SIG-M5 treated with dmso at 0.1 percent for 504 hours (cell line): Measurements from ENCODE around the gene NPLOC4.

Source experiments
- DNase-seq: peaks from one replicate; lab custom pipeline; 2025; ENCODE audit not compliant: unreplicated experiment; lab: John Stamatoyannopoulos, UW

The NPLOC4 gene

GRCh38 chr17:81568416-81568815 is 68.5 kb downstream of the NPLOC4 start:
- no peak for DNase-seq

GRCh38 chr17:81567191-81567590 is 69.7 kb downstream of the NPLOC4 start:
- DNase-seq, result no peak

GRCh38 chr17:81566461-81567126 is 70.3 kb downstream of the NPLOC4 start:
- DNase-seq, result peak; percentile 43

- no peak for DNase-seq
Measured at GRCh38 chr17:81565231-81565630, 71.7 kb downstream of the NPLOC4 start.

GRCh38 chr17:81564778-81565177 is 72.1 kb downstream of the NPLOC4 start:
- no peak for DNase-seq

- DNase-seq, result peak; percentile 91
Measured at GRCh38 chr17:81563861-81564586, 72.9 kb downstream of the NPLOC4 start.

- DNase-seq, result no peak
Measured at GRCh38 chr17:81561494-81561885, 75.4 kb downstream of the NPLOC4 start.

- DNase-seq, result peak; percentile 25
Measured at GRCh38 chr17:81558941-81559806, 77.7 kb downstream of the NPLOC4 start.

GRCh38 chr17:81558115-81558468 is 78.8 kb downstream of the NPLOC4 start:
- DNase-seq, result no peak

GRCh38 chr17:81557276-81558114 is 79.4 kb downstream of the NPLOC4 start:
- no peak for DNase-seq

- DNase-seq, result no peak
Measured at GRCh38 chr17:81556863-81557262, 80.0 kb downstream of the NPLOC4 start.

- no peak for DNase-seq
Measured at GRCh38 chr17:81556175-81556691, 80.7 kb downstream of the NPLOC4 start.

GRCh38 chr17:81553616-81554181 is 83.2 kb downstream of the NPLOC4 start:
- DNase-seq, result no peak

GRCh38 chr17:81553018-81553615 is 83.8 kb downstream of the NPLOC4 start:
- DNase-seq, result peak; percentile 97

GRCh38 chr17:81552244-81553017 is 84.5 kb downstream of the NPLOC4 start, which contains the start of gene FAAP100:
Gene FAAP100 (minus strand): TSS chr17:81552353. CDS start chr17:81552330, 23 bp downstream.
- DNase-seq, result peak; percentile 86

GRCh38 chr17:81551458-81552243 is 85.3 kb downstream of the NPLOC4 start:
- no peak for DNase-seq

- DNase-seq, result no peak
Measured at GRCh38 chr17:81550830-81551457, 86.0 kb downstream of the NPLOC4 start.

GRCh38 chr17:81550285-81550684 is 86.6 kb downstream of the NPLOC4 start:
- no peak for DNase-seq
